ENCODE measurements around the gene CASZ1.

- no peak for TF ChIP-seq REST (IDR thresholded peaks at IDR 0.05; ENCODE audit: insufficient read depth in 1 of 2, low read depth in 2 of 2, low read length in 1 of 2)
- TF ChIP-seq CTCF (IDR thresholded peaks at IDR 0.05), result no peak
- no peak for TF ChIP-seq TCF7L2 (IDR thresholded peaks at IDR 0.05; ENCODE audit: low read depth, low read length)
- TF ChIP-seq SIN3A (IDR thresholded peaks at IDR 0.05; ENCODE audit: borderline replicate concordance, insufficient read depth, low read depth, low read length), result no peak
These were observed 181.1 kb downstream of the CASZ1 start for GRCh38 chr1:10615332-10615731.

Data from Panc1 (cell line).